ENCODE measurements around the gene CDKN1B.

The CDKN1B gene

DNA sequence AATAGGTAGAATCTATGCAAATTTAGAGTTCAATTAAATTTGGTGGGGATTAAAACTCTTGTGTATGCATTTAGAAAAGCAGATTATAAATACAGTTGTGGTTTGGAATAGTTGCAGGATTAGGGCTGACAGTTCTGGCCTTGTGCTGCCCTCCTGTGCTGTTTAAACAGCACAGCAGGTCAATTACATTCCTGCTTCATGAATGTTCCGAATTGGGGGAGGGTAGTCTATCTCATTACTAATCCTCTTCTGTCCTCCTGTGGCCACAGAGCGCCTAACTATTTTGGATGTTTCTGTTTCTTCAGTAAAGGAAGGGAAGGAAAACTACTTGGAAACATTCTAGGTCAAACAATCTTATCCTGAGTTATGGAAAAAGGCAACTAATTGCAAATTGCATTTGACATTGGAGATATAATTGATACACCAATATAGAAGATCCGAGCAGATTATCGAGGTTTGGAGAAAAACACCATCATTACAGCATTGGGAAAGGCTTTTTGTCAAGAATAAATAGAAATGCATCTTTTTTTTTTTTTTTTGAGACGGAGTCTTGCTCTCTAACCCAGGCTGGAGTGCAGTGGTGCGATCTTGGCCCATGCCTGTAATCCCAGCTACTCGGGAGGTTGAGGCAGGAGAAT, 12.5 kb upstream of the CDKN1B start:
- DNase-seq: no peak

DNA sequence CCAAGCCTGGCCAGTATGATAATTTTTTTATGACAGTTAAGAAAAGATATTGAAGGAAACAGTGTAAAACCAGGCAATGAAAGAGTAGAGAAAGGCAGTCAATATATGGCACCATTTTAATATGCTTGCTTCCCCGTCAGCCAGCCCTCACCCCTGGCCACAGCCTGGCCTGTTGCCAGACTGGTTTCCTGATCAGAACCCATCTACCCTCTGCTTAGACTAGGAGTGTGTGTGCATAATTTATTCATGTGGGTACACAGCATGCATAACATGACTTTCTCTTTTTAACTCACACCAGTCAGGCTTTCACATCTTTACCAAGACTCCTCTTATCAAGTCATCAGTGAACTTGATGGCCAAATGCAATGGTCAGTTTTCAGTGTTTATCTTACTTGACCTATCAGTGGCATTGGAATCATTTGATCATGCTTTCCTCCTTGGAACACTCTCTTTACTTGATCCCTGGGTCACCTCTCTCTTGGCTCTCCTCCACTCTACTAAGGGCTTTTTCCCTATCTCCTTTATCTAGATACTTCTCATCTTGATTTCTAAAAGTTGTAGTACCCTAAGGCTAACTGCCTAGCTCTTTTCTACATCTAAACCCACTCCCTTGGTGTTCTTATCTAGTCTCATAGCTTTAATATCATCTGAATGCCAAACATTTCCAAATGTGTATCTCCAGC, 11.2 kb upstream of the CDKN1B start:
- peak; percentile 60 to 67 for DNase-seq

DNA sequence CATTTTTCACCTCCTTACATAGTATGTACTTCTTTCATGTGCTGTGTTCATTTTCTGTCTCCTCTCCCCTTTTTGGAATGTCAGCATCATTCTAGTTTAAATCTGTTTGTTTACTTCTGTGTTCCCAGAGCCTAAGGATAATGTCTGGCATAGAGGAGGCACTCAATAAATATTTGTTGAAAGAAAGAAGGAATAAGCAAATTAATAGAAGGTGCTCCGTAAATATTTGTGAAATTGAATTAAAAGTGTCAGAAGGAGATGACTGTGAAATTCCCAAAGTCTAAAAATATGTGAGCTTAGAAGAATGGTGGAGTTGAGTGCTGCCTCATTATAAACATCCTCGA, 3.3 kb upstream of the CDKN1B start:
- no peak for DNase-seq

DNA sequence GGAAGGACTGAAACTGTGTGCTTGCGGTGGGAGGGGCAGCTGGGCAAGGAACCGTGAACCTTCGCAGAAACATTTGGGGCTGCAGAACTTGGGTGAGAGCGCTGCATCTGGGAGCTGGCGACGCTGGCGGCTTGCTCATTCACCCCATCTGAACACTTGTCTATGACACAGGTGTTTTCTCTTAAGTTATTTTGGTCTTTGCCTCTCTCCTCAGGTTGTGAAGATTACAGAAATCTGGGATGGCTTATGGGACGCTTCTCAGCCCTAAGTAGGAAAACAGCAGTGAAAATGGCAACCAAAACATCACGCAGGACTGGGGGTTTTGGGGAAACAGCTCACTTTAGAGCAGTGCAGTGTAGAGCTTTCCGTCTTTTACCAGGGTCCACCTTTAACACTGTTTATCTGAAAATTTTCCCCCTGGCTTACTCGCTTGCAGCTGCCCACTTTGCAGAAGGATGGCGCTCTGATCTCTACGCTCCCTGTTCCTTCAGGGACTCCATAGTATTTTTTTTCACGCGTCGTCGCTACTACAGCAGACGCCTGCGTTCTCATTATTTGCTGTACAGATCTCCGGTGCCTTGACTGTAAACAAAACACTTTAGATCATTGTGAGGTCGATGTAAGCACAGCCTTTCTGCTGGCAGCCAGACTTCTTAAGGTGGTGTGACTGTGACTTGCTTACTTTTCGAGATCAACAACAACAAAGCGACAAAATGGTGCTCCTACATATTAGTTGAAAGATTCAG, 2.7 kb upstream of the CDKN1B start:
- peak; percentile 52 to 60 for DNase-seq

DNA sequence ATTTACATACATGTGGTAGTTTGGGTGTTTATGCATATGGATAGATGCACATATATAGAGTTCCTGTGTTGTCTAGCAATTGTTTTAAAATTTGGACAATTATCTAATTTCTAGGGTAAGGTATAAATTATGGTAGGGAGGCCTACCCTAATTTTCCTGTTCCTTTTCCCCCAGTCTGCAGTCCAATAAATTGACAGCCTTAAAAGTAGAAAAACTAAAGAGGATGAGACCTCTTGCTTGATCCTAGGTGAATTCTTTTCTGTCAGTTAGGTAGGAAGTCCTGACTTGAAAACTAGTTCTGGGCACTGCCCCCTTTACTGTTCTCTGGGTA, 2.1 kb upstream of the CDKN1B start:
- no peak for DNase-seq

DNA sequence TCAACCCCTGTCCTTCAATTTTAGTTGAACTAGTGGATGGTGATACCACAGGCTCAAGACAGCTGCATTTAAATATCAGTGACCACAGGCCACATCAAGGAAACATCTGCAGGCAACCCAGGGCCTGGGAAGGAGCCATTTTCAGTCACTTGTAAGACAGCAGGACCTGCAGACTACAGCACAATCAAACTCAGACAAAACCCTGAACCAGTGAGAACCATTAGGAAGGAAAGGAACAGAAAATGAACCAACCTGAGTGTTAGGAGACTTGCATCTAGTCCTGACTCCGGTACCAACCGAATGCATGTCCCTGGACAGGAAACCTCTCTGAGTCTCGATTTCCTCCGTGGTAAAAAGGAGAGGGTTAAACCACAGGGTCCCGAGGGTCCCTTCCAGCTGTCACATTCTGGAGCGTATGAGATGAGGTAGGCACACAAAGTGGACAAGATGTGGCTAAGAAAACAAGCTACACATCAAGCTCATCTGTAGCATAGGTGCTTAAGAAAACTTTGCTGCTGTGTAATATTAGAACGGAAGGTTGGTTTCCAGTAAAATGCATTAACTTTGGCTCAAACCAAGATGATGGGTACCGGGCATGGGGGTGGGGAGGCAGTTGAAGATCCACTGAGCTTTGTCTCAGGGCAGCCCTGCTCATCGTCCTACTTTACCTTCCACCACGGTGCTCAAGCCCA, 1.6 kb upstream of the CDKN1B start:
- peak; percentile 65 to 71 for DNase-seq

DNA sequence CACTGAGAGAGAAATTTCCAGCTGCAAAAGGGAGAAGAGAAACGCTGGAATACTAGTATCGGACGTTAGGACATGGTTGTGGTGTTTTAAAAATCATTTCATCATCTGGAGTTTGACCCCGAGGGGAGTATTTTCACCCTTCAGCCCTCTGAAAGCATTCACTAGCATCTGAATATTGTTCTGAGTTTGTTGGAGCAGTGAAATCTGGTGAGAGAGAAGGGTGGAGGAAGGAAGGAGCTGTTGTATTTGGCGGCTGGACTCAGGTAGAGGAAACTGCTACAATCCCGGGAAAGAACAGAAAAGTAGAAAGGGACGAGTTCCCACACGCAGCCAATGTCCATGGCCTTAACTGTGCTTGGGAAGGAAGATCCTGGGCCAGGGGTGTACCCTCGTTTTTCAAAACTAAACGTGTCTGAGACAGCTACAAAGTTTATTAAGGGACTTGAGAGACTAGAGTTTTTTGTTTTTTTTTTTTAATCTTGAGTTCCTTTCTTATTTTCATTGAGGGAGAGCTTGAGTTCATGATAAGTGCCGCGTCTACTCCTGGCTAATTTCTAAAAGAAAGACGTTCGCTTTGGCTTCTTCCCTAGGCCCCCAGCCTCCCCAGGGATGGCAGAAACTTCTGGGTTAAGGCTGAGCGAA, 896 bp upstream of the CDKN1B start:
- DNase-seq: peak in 1 of 2 experiments; percentile 45

DNA sequence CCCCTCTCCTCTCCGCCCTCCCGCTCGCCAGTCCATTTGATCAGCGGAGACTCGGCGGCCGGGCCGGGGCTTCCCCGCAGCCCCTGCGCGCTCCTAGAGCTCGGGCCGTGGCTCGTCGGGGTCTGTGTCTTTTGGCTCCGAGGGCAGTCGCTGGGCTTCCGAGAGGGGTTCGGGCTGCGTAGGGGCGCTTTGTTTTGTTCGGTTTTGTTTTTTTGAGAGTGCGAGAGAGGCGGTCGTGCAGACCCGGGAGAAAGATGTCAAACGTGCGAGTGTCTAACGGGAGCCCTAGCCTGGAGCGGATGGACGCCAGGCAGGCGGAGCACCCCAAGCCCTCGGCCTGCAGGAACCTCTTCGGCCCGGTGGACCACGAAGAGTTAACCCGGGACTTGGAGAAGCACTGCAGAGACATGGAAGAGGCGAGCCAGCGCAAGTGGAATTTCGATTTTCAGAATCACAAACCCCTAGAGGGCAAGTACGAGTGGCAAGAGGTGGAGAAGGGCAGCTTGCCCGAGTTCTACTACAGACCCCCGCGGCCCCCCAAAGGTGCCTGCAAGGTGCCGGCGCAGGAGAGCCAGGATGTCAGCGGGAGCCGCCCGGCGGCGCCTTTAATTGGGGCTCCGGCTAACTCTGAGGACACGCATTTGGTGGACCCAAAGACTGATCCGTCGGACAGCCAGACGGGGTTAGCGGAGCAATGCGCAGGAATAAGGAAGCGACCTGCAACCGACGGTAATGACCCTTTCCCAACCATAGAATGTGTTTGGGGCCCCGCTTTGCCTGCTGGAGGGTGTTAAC, 615 bp downstream of the CDKN1B start:
- DNase-seq: peak; percentile 56 to 59

DNA sequence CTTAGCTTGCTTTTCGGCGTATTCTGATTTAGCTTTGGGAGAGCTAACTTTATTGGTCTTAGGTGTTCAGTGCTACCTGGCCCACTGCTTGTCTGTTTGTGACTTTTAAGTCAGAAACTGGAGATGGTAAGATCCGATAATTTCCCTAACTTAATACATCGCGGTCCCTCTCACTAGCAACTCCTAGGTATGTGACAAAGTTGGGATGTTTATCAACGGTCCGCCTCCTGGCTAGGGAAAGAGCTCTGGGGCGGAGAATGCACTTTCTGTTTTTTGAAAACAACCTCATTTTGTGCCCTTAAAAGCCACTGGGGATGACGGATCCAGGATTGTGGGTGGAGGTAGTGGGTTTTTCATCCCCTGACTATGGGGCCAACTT, 1.2 kb downstream of the CDKN1B start:
- no peak for DNase-seq

DNA sequence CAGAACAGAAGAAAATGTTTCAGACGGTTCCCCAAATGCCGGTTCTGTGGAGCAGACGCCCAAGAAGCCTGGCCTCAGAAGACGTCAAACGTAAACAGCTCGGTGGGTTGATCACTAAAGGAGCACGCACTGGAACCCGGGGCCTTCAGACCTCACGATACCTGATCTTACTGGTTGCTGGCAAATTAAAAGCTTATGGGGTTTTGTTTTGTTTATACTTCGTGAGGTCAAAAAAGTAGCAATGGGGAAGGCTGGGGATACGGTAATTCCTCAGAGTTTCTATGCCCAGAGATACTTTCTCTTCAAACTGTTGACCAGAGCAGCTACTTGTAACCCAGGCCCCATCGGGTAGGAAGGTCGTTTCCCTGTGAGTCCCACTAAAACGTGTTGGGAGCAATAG, 1.7 kb downstream of the CDKN1B start:
- peak; percentile 44 to 49 for DNase-seq

DNA sequence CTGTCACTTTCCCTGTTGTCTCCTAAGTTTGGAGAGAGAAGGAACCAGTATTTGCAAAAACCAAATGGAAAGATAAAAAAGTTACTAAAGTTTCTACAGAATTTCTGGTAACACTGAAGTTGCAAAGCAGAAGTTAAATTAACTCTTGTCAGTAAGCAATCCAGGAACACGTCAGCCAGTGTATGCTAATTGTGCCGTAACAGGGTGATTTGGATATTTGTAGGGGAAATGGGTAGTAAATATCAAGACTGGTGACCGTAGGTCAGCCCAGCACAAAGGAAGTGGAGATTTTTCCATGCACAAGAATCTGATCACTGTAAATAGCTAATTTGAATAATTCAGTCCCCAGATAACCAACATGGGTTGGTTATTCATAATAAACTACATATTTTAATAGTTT, 2.3 kb downstream of the CDKN1B start:
- no peak for DNase-seq

DNA sequence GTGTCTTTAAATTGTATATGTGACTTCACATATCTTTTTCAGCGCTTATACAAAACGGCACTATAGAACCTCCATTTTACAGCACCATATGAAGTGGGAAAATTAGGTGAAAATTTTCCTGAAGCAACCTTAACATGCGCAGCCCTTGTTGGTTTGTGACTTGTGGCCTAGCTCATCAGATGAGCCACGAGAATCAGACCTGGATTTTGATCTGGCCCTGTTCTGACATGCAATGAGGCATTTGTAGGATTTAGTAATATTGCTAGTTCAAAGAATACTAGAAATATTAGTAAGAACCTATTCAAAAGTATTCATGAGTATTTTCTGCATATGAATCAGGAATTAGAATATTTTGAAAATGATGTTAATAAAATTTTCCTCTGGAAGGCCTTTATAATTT, 2.9 kb downstream of the CDKN1B start:
- DNase-seq: no peak

DNA sequence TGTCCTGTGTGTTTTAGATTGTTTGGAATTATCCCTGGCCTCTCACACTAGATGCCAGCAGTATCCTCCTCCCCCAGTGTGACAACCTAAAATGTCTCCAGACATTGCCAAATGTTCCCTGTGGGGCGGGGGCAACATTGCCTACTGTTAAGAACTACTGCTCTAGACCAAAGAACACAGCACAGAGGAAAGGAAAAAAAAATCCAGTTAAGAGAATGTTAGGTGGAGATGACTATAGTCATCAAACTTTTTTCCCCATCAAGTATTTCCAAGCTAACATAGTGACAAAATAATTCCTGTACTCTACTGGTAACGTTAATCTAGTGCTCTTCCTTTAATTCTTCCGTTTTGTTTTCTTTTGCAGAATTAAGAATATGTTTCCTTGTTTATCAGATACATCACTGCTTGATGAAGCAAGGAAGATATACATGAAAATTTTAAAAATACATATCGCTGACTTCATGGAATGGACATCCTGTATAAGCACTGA, 3.5 kb downstream of the CDKN1B start:
- no peak for DNase-seq

DNA sequence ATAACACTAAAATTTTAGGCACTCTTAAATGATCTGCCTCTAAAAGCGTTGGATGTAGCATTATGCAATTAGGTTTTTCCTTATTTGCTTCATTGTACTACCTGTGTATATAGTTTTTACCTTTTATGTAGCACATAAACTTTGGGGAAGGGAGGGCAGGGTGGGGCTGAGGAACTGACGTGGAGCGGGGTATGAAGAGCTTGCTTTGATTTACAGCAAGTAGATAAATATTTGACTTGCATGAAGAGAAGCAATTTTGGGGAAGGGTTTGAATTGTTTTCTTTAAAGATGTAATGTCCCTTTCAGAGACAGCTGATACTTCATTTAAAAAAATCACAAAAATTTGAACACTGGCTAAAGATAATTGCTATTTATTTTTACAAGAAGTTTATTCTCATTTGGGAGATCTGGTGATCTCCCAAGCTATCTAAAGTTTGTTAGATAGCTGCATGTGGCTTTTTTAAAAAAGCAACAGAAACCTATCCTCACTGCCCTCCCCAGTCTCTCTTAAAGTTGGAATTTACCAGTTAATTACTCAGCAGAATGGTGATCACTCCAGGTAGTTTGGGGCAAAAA, 4.1 kb downstream of the CDKN1B start:
- no peak for DNase-seq

DNA sequence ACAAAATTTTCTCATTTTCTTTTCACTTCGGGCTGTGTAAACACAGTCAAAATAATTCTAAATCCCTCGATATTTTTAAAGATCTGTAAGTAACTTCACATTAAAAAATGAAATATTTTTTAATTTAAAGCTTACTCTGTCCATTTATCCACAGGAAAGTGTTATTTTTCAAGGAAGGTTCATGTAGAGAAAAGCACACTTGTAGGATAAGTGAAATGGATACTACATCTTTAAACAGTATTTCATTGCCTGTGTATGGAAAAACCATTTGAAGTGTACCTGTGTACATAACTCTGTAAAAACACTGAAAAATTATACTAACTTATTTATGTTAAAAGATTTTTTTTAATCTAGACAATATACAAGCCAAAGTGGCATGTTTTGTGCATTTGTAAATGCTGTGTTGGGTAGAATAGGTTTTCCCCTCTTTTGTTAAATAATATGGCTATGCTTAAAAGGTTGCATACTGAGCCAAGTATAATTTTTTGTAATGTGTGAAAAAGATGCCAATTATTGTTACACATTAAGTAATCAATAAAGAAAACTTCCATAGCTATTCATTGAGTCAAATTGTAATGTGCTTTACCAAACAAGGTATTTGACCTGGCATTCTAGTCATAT, 4.8 kb downstream of the CDKN1B start:
- DNase-seq: no peak

DNA sequence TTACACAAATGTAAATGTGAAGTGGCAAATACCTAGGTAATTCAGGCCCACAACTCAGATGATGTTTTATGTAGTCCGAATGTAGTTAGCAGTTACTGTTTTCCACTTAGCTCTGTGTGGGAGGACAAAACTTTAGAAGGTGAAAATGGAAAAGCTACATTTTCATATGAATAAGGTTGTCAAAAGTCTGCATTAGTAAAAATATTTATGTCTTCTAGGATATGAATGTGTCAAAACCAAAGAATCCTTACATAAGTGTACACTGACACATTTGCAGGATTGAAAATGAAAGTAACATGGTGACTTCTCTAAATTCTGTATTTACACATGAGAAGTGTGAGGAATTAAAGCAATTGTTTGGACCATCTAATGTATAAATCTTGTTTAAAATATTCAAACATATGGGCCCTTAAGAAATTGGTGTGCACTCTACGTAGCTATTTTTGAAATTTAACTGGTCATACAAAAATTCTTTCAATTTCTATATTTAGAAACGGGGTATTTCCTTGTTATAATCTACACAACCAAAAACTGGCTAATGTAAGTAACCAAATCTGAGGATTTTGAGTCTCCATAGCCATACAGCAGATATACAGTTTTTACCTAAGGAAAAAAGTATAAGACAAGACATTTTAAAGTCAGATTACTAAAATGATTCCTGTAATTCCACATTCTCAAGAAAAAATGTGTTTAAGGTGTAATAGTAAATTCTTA, 5.4 kb downstream of the CDKN1B start:
- DNase-seq: no peak

DNA sequence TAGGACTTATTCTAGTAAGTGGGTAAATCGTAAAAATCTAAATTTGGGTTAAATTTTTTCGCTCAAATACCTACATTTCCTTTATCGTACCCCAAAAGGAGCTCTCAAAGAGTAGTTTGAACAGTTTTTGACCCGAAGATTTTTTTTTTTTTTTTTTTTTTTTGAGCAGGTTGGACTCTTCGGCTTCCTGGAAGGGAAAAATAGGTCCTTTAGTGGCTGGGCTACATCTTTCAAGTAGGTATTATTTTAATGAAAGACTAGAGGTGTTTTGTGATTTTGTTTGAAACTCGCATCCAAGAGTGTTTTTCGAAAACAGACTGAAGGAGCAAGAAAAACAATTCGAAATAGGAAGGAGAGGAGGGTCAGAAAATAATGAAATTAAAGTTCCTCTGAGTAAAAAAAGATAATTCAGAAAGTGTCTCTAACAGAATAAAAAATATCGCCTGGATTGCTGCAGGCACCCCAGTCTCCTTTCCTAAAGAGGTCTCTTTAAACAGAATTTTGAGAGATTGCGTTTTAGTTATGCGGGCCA, 6.0 kb downstream of the CDKN1B start:
- no peak for DNase-seq

DNA sequence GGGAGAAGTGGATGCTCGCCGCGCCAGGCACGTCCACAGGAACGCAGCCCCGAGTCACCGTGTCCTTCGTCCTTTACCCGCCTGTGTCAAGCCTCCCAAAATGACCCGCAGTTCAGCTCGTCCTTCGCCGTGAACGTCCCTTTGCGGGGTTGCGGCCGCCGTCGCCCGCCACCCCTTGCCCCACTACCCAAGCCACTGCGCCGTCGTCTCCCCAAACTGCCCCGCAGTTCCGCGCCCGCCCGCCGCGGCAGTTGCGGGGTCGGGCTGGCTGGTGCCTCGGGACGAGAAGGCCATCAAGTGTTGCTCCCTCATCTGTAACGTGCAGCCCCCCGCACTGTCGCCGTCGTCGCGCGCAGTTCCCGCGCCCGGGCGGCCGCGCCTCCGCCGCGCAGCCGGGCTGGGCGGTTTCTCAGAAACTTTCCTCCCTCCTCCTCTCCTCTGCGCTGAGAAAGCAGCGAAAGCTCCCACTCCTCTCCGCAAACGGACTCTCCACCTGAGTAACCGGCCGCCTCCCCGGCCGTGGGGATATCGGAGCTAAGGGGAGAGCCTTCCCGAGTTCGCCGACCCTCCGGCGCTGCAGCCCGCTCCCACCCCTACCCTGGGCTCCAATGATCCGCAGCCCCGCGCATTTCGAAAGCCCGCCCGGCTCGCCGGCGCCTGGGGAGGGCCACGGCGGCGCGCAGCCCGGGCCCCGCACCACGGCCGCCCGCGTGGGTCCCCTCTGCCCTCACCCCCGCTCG, 6.7 kb downstream of the CDKN1B start:
- DNase-seq: peak; percentile 59 to 71

DNA sequence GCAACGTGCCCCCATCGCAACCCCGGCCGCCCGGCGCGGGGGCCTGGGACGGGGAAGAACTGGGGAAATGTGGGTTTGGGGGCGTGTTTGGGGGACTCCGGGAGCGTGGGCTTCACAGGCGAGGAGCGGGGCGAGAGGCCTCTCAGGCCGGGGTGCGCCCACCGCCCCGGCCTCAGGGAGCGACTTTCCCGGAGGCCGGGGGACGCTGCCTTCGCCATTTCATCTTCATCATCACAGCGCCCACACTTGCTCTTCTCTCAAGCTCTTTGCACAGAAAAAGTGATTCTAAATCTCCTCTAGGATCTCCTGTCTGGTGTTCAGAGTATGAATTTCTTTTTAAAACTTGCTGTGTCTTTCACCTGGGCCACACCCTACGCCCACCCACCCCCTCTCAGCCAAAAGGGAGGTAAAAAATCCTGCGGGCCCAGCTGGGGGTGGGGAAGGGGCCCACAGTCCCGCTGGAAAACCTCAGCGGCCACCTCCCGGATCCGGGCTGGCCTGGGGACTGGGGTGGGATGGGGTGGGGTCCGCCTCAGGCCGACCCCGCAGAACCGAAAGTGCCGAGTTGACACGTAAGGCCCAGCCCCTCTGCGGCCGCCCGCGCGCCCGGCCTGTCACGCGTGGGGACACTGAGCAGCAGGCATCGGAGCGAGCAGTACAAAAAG, 7.4 kb downstream of the CDKN1B start:
- DNase-seq: peak; percentile 59 to 65

All from activated T-cell treated with anti-CD3 and anti-CD28 coated beads, Interleukin-2, amount 50 U/mL, for 48 hours (primary cell).